ENCODE measurements around the gene STARD5. TPM values are rescaled to one million over a fixed set of nuclear protein-coding genes. Genes with fewer than 3 reads are reported as not detected.

STARD5 gene
- total RNA-seq, 3 donors from 2014 or later (not counting 1 experiment from before 2014, with no cell fraction given), result 4.7 to 6.6 (median 6.3) TPM

DNA sequence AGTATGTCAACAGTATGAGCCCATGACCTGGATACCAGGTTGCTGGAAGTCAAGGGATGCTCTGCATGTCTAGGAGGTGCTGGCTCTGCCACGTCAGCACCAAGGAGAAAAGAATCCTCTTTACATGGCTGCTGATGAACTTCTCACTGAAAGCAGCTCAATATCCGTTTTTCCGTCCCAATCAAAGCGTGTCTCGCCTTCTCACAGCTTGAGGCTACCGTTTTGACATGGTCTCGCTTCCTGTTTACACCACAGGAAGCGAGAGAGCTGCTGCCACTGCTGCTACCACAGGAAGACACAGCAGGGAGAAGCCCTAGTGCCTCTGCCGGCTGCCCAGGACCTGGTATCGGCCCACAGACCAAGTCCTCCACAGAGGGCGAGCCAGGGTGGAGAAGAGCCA lies 27.3 kb downstream of the STARD5 start:
- H3K4me3 ChIP-seq (ENCODE audit: low read length), result peak overlapping the region; percentile 72
- peaks cover 89% of the 10 kb centered on the region for H3K4me1 ChIP-seq (ENCODE audit: control insufficient read depth, insufficient read depth, low read length)
- Mint-ChIP-seq H3K9me3 (no peaks in the 10 kb centered on the region), H3K36me3 (peaks cover 13% of the 10 kb centered on the region), H3K27me3 (ENCODE audit: low read depth in 2 of 2) (no peaks in the 10 kb centered on the region), H3K4me1 (peaks cover 93 to 100% of the 10 kb centered on the region in 2 donors), H3K4me3 (peak overlapping the region; percentile 99), H3K27ac (peak overlapping the region; percentile 97 to 98)
- TF ChIP-seq, protein P1, sequence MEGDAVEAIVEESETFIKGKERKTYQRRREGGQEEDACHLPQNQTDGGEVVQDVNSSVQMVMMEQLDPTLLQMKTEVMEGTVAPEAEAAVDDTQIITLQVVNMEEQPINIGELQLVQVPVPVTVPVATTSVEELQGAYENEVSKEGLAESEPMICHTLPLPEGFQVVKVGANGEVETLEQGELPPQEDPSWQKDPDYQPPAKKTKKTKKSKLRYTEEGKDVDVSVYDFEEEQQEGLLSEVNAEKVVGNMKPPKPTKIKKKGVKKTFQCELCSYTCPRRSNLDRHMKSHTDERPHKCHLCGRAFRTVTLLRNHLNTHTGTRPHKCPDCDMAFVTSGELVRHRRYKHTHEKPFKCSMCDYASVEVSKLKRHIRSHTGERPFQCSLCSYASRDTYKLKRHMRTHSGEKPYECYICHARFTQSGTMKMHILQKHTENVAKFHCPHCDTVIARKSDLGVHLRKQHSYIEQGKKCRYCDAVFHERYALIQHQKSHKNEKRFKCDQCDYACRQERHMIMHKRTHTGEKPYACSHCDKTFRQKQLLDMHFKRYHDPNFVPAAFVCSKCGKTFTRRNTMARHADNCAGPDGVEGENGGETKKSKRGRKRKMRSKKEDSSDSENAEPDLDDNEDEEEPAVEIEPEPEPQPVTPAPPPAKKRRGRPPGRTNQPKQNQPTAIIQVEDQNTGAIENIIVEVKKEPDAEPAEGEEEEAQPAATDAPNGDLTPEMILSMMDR (IDR thresholded peaks at IDR 0.05), result no peak
- H3K27me3 ChIP-seq (ENCODE audit: control insufficient read depth, insufficient read depth, low read length), result no peaks in the 10 kb centered on the region
- DNase-seq, result peak; percentile 64 to 92
- intact Hi-C loops (cut with micrococcal nuclease), result loop anchor here (2.0 kb wide), 2 partner anchors 18 to 22 kb away; no protein-coding TSS in a partner anchor
- 0% methylated on average over 11 of the region's 11 CpGs for WGBS (ENCODE audit: insufficient coverage)
- peak; percentile 62 to 79 (median 77) for ATAC-seq
- peak overlapping the region; percentile 81 for H3K27ac ChIP-seq (ENCODE audit: low read length)
- H3K36me3 ChIP-seq (ENCODE audit: control insufficient read depth, insufficient read depth, low read length), result peaks cover 25% of the 10 kb centered on the region
- no peaks in the 10 kb centered on the region for H3K9me3 ChIP-seq (ENCODE audit: control insufficient read depth, insufficient read depth, low read length)

DNA sequence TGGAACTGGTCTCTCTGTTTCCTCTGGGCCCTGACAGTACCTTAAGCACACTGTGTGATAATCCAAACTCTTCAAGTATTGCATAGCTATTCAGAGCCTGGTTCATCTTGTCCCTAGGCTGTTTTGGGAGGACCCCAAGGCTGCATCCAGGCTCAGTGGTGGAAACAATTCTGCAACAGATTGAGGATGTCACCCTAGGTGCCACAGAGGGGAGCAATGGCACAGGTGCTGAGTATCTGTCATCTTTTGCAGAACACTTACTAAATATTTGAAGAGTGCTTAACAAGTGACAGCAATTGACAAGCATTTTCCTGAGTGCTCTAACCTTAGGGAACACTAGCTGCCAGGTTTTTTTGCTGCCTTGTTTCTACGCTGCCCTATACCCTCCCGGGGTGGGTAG lies 27.8 kb downstream of the STARD5 start:
- H3K4me1 Mint-ChIP-seq, result peaks cover 93 to 100% of the 10 kb centered on the region in 2 donors
- H3K27ac Mint-ChIP-seq, result peak overlapping the region; percentile 97 to 98
- DNase-seq, result peak in 1 of 2 donors; percentile 42
- peak overlapping the region; percentile 81 for H3K27ac ChIP-seq (ENCODE audit: low read length)
- WGBS (ENCODE audit: insufficient coverage), result 4% methylated on average over 2 of the region's 2 CpGs
- H3K4me3 Mint-ChIP-seq, result peak overlapping the region; percentile 99
- no peaks in the 10 kb centered on the region for H3K27me3 Mint-ChIP-seq (ENCODE audit: low read depth in 2 of 2)
- H3K9me3 Mint-ChIP-seq, result no peaks in the 10 kb centered on the region
- TF ChIP-seq, protein P1 (IDR thresholded peaks at IDR 0.05), result no peak
- no peak for ATAC-seq
- H3K4me3 ChIP-seq (ENCODE audit: low read length), result peak overlapping the region; percentile 72
- peaks cover 20% of the 10 kb centered on the region for H3K36me3 ChIP-seq (ENCODE audit: control insufficient read depth, insufficient read depth, low read length)
- H3K9me3 ChIP-seq (ENCODE audit: control insufficient read depth, insufficient read depth, low read length), result no peaks in the 10 kb centered on the region
- H3K4me1 ChIP-seq (ENCODE audit: control insufficient read depth, insufficient read depth, low read length), result peaks cover 89% of the 10 kb centered on the region
- H3K27me3 ChIP-seq (ENCODE audit: control insufficient read depth, insufficient read depth, low read length), result no peaks in the 10 kb centered on the region
- intact Hi-C loops (cut with micrococcal nuclease), result loop anchor here (2.0 kb wide), 2 partner anchors 19 to 21 kb away; no protein-coding TSS in a partner anchor
- H3K36me3 Mint-ChIP-seq, result peaks cover 8% of the 10 kb centered on the region

DNA sequence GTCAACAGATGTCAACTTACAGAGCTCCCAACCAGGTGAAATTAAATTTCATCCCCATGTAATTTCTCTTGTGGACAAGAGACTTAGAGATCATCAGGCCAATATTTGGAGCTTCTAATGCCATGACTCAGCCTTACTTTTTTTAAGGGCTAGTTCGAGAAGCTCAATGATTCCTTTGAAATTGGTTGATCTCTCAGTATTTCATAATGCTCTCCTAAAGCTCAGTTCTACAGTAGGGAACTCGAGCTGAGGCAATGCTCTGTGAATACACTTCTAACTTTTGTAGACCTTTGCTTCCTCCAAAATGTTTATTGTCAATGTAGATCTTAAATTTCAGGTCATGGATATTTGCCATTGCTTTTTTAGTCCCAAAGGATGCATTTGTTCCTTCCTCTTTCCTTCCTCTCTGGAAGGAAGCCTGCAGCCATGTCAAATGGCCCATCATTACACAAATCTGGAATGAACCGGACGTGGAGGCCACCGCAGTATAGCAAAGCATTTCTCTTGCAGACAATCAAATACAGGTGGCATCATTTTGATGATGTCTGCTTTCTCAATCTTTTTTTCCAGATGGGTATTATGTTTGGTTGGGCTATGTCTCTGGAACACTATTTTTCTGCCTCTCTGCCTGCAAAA lies 28.3 kb downstream of the STARD5 start:
- intact Hi-C loops (cut with micrococcal nuclease), result loop anchor here (2.0 kb wide), 2 partner anchors 19 to 21 kb away; no protein-coding TSS in a partner anchor
- H3K4me3 Mint-ChIP-seq, result peak overlapping the region; percentile 99
- no peaks in the 10 kb centered on the region for H3K9me3 ChIP-seq (ENCODE audit: control insufficient read depth, insufficient read depth, low read length)
- ATAC-seq (no peak), DNase-seq (peak in 1 of 2 donors; percentile 41)
- peaks cover 14% of the 10 kb centered on the region for H3K36me3 ChIP-seq (ENCODE audit: control insufficient read depth, insufficient read depth, low read length)
- H3K27me3 ChIP-seq (ENCODE audit: control insufficient read depth, insufficient read depth, low read length), result no peaks in the 10 kb centered on the region
- WGBS (ENCODE audit: insufficient coverage), result 67% methylated on average over 5 of the region's 5 CpGs
- peak overlapping the region; percentile 81 for H3K27ac ChIP-seq (ENCODE audit: low read length)
- H3K27ac Mint-ChIP-seq, result peak overlapping the region; percentile 97 to 98
- peaks cover 2% of the 10 kb centered on the region for H3K36me3 Mint-ChIP-seq
- no peaks in the 10 kb centered on the region for H3K27me3 Mint-ChIP-seq (ENCODE audit: low read depth in 2 of 2)
- TF ChIP-seq, protein P1 (IDR thresholded peaks at IDR 0.05), result no peak
- no peaks in the 10 kb centered on the region for H3K9me3 Mint-ChIP-seq
- H3K4me3 ChIP-seq (ENCODE audit: low read length), result no peak overlapping the region
- H3K4me1 ChIP-seq (ENCODE audit: control insufficient read depth, insufficient read depth, low read length), result peaks cover 88% of the 10 kb centered on the region
- H3K4me1 Mint-ChIP-seq, result peaks cover 90 to 95% of the 10 kb centered on the region in 2 donors

Measured in natural killer cell (primary cell).